H1 (cell line): ENCODE data around the gene RUFY4. TPM values are rescaled to one million over a fixed set of nuclear protein-coding genes. Genes with fewer than 3 reads are reported as not detected.

Experiments used
- CTCF ChIA-PET: fragments of 300-600 bp; sonication (Branson Sonifier 250); formaldehyde crosslinking; loops from one replicate; lab custom pipeline; 2021; ENCODE audit not compliant: partially characterized antibody; lab: Charles Lee
- POLR2A ChIA-PET: fragments of 300-600 bp; sonication (Branson Sonifier 250); formaldehyde crosslinking; loops from one replicate; lab custom pipeline; 2021; ENCODE audit warnings: inconsistent platforms; ENCODE audit not compliant: partially characterized antibody; lab: Charles Lee
- DNase-seq, 2 experiments: peaks; one replicate each; pipeline versions ENCODE4 v3.0.0 to v3.0.0-alpha.2; 2010 to 2022; ENCODE audit warnings: low spot score in 2 of 2, low read depth in 1 of 2, mixed read lengths in 1 of 2
- FAIRE-seq: peaks from 2 replicates; lab custom pipeline; 2011; peaks lifted over from hg19 to GRCh38; lab: Jason Lieb, UNC
- H2AFZ ChIP-seq: 2 replicates; pipeline ENCODE4 v1.8.1; 2012; ENCODE audit warnings: low read length, inconsistent platforms
- H2AK5ac ChIP-seq: 2 replicates; pipeline ENCODE4 v1.6.1; 2013; ENCODE audit warnings: low read depth, low read length
- H2BK120ac ChIP-seq: replicated peaks from 2 replicates; pipeline ENCODE3; 2013; ENCODE audit warnings: low read depth, low read length, inconsistent platforms
- H2BK12ac ChIP-seq: 2 replicates; pipeline ENCODE4 v1.6.1; 2013; ENCODE audit warnings: low read depth, low read length
- H2BK15ac ChIP-seq: 2 replicates; pipeline ENCODE4 v1.6.1; 2013; ENCODE audit warnings: low read length
- H2BK20ac ChIP-seq: 2 replicates; pipeline ENCODE4 v1.6.1; 2013; ENCODE audit warnings: low read length
- H2BK5ac ChIP-seq: 2 replicates; pipeline ENCODE4 v1.6.1; 2013; ENCODE audit warnings: low read depth, low read length
- H3K14ac ChIP-seq: 2 replicates; pipeline ENCODE4 v1.6.1; 2013; ENCODE audit warnings: inconsistent platforms; ENCODE audit not compliant: insufficient read length
- H3K18ac ChIP-seq: 2 replicates; pipeline ENCODE4 v1.6.1; 2013; ENCODE audit warnings: low read length; ENCODE audit errors: extremely low read depth
- H3K23ac ChIP-seq: 2 replicates; pipeline ENCODE4 v1.6.1; 2013; ENCODE audit warnings: inconsistent platforms; ENCODE audit not compliant: insufficient read length
- H3K23me2 ChIP-seq: 2 replicates; pipeline ENCODE4 v1.6.1; 2013; ENCODE audit warnings: low read depth, low read length
- H3K27ac ChIP-seq: 2 replicates; pipeline ENCODE4 v1.6.1; 2011; ENCODE audit warnings: low read depth, low read length, inconsistent platforms
- H3K27me3 ChIP-seq, 4 experiments: replicated peaks in 1 of 4; 1 replicate in 1 of 4; 2 replicates in 3 of 4; pipeline versions ENCODE4 v1.6.1 to v1.8.1; 2011 to 2013; ENCODE audit warnings: low read length in 3 of 4, mild to moderate bottlenecking in 3 of 4, inconsistent platforms in 2 of 4, mixed read lengths in 2 of 4, moderate library complexity in 1 of 4; ENCODE audit not compliant: control insufficient read depth in 3 of 4, insufficient read depth in 3 of 4; ENCODE audit errors: extremely low read depth in 1 of 4
- H3K36me3 ChIP-seq, 4 experiments: 2 replicates each; pipeline versions ENCODE4 v1.6.1 to v1.8.1; 2011 to 2013; ENCODE audit warnings: mild to moderate bottlenecking in 4 of 4, low read length in 3 of 4, moderate library complexity in 2 of 4, control low read depth in 1 of 4, inconsistent platforms in 1 of 4; ENCODE audit not compliant: insufficient read depth in 4 of 4, control insufficient read depth in 2 of 4
- H3K4ac ChIP-seq: replicated peaks from 2 replicates; pipeline ENCODE3; 2013; ENCODE audit warnings: low read length, low read depth, mixed read lengths, inconsistent platforms; ENCODE audit not compliant: insufficient read length
- H3K4me1 ChIP-seq, 4 experiments: replicated peaks in 1 of 4; 1 replicate in 1 of 4; 2 replicates in 3 of 4; pipeline versions ENCODE4 v1.6.1 to v1.8.1; 2011 to 2013; ENCODE audit warnings: low read length in 3 of 4, inconsistent platforms in 2 of 4, mixed read lengths in 1 of 4; ENCODE audit not compliant: insufficient read depth in 4 of 4, control insufficient read depth in 3 of 4
- H3K4me2 ChIP-seq, 2 experiments: 2 replicates each; pipeline versions ENCODE4 v1.6.1 to v1.8.1; 2011 to 2013; ENCODE audit warnings: low read depth in 2 of 2, low read length in 2 of 2, control low read depth in 1 of 2, inconsistent platforms in 1 of 2, mild to moderate bottlenecking in 1 of 2; ENCODE audit not compliant: insufficient read depth in 1 of 2
- H3K4me3 ChIP-seq, 4 experiments: fragments of 200-600, 300-600 bp in 1 of 4; sonication (generic), shearing (Covaris generic), sonication (Bioruptor Twin) in 1 of 4; 2 replicates each; pipeline versions ENCODE4 v1.5.1 to v1.8.1; 2011 to 2016; ENCODE audit warnings: low read length in 4 of 4, low read depth in 3 of 4, control low read depth in 2 of 4, inconsistent platforms in 2 of 4, mild to moderate bottlenecking in 2 of 4, mixed read lengths in 1 of 4, moderate library complexity in 1 of 4; ENCODE audit not compliant: insufficient read depth in 2 of 4; ENCODE audit errors: extremely low read depth in 1 of 4
- H3K56ac ChIP-seq: replicated peaks from 2 replicates; pipeline ENCODE3; 2013; ENCODE audit warnings: low read depth, mild to moderate bottlenecking, mixed read lengths, low read length, inconsistent platforms; ENCODE audit not compliant: insufficient read length
- H3K79me1 ChIP-seq: 2 replicates; pipeline ENCODE4 v1.6.1; 2013; ENCODE audit warnings: low read depth, low read length, control low read depth
- H3K79me2 ChIP-seq, 2 experiments: 2 replicates each; pipeline versions ENCODE4 v1.6.1 to v1.8.1; 2012 to 2013; ENCODE audit warnings: low read length in 2 of 2, mild to moderate bottlenecking in 2 of 2, inconsistent platforms in 1 of 2; ENCODE audit not compliant: insufficient read depth in 2 of 2, control insufficient read depth in 1 of 2
- H3K9ac ChIP-seq, 4 experiments: replicated peaks in 1 of 4; 1 replicate in 1 of 4; 2 replicates in 3 of 4; pipeline versions ENCODE4 v1.6.1 to v1.8.1; 2011 to 2013; ENCODE audit warnings: low read depth in 3 of 4, low read length in 3 of 4, control low read depth in 2 of 4, mild to moderate bottlenecking in 2 of 4, moderate library complexity in 2 of 4, inconsistent platforms in 1 of 4; ENCODE audit errors: extremely low read depth in 1 of 4
- H3K9me3 ChIP-seq, 2 experiments: 2 replicates each; pipeline versions ENCODE4 v1.6.1 to v1.8.1; 2012 to 2013; ENCODE audit warnings: mild to moderate bottlenecking in 2 of 2, moderate library complexity in 2 of 2, control low read depth in 1 of 2, inconsistent platforms in 1 of 2, low read depth in 1 of 2, low read length in 1 of 2, mixed read lengths in 1 of 2; ENCODE audit not compliant: insufficient read depth in 2 of 2
- H4K20me1 ChIP-seq, 2 experiments: replicated peaks in 1 of 2; 2 replicates each; pipeline versions ENCODE3 to v1.8.1; 2011 to 2013; ENCODE audit warnings: inconsistent platforms in 2 of 2, low read length in 2 of 2, mild to moderate bottlenecking in 1 of 2; ENCODE audit not compliant: insufficient read depth in 2 of 2, control insufficient read depth in 1 of 2
- H4K5ac ChIP-seq: 2 replicates; pipeline ENCODE4 v1.6.1; 2013; ENCODE audit warnings: low read length, low read depth, mixed read lengths, inconsistent platforms; ENCODE audit not compliant: insufficient read length
- H4K8ac ChIP-seq: 2 replicates; pipeline ENCODE4 v1.8.0; 2013; ENCODE audit warnings: mild to moderate bottlenecking, moderate library complexity, low read length, inconsistent platforms; ENCODE audit not compliant: insufficient read depth; ENCODE audit errors: extremely low read depth
- H4K91ac ChIP-seq: replicated peaks from 2 replicates; pipeline ENCODE3; 2013; ENCODE audit warnings: low read length, mixed read lengths, inconsistent platforms; ENCODE audit not compliant: insufficient read length
- KDM5A ChIP-seq: fragments of 200-600 bp; IDR thresholded peaks from 2 replicates; pipeline ENCODE4 v1.7.1; 2012; ENCODE audit warnings: mild to moderate bottlenecking, low read length, inconsistent platforms, mixed read lengths
- RAD21 ChIP-seq, 2 experiments: IDR thresholded peaks in 1 of 2; conservative IDR thresholded peaks in 1 of 2; 2 replicates each; pipeline ENCODE4 v1.6.1; 2011; ENCODE audit warnings: low read depth in 2 of 2, low read length in 2 of 2, improper control_type of control experiment in 1 of 2, inconsistent platforms in 1 of 2, mild to moderate bottlenecking in 1 of 2, moderate library complexity in 1 of 2
- SIX5 ChIP-seq: IDR thresholded peaks from 2 replicates; pipeline ENCODE4 v1.6.1; 2011; ENCODE audit warnings: mild to moderate bottlenecking, low read depth, low read length
- SP1 ChIP-seq: IDR thresholded peaks from 2 replicates; pipeline ENCODE4 v1.6.1; 2011; ENCODE audit warnings: low read depth, low read length
- TAF1 ChIP-seq: IDR thresholded peaks from 2 replicates; pipeline ENCODE4 v1.6.1; 2011; ENCODE audit warnings: mild to moderate bottlenecking, low read depth, low read length
- WGBS, 2 experiments: shearing (Covaris generic) in 1 of 2; methylation state at CpG; one replicate each; pipeline versions ENCODE4 v1.1.6 to v1.1.7; 2013 to 2015; ENCODE audit warnings: low lambda C conversion rate in 2 of 2, mixed read lengths in 2 of 2, inconsistent platforms in 1 of 2, low coverage in 1 of 2, missing lambda C conversion rate in 1 of 2; ENCODE audit not compliant: insufficient replicate concordance in 2 of 2, insufficient coverage in 1 of 2, insufficient read length in 1 of 2; ENCODE audit errors: extremely low coverage in 1 of 2, missing lambda C conversion rate in 1 of 2; 5-methylcytosine and 5-hydroxymethylcytosine counted together
- polyA plus RNA-seq, 7 experiments: library from polyadenylated mRNA; depleted of rRNA in 3 of 7; stranded (reverse) in 5 of 7; unstranded in 2 of 7; fragments of >200 nt in 5 of 7; fragments of 200-250 nt in 2 of 7; gene quantifications; 1 replicate in 5 of 7; 2 replicates in 1 of 7; 4 replicates in 1 of 7; pipeline versions ENCODE4 v1.2.1 to v1.2.3, GENCODE V29; 2011 to 2013; ENCODE audit warnings: missing spikeins in 2 of 7, mixed read lengths in 2 of 7
- total RNA-seq: library from RNA; stranded (reverse); fragmentation: NEBNext Ultra II Directional; extraction: Animal tissue kit (Norgen Biotek cat#: 25700); gene quantifications from 2 replicates; pipeline ENCODE4 v1.2.1, GENCODE V29; 2021
- TF ChIP-seq, protein P1 (sequence below), 3 experiments: IDR thresholded peaks; 1 replicate in 2 of 3; 2 replicates in 1 of 3; pipeline versions ENCODE4 v1.5.1 to v1.6.1; 2011; ENCODE audit warnings: low read length in 3 of 3, mild to moderate bottlenecking in 3 of 3, inconsistent platforms in 2 of 3, low read depth in 1 of 3, moderate library complexity in 1 of 3; ENCODE audit not compliant: insufficient read depth in 1 of 3; ENCODE audit errors: control extremely low read depth in 1 of 3
- TF ChIP-seq, protein P2 (sequence below): IDR thresholded peaks from 2 replicates; pipeline ENCODE4 v1.6.1; 2012; ENCODE audit warnings: low read length, inconsistent platforms

The RUFY4 gene
- total and polyA plus RNA-seq, 2 of the 8 experiments (the other 6 are each of a cell fraction or from before 2014, with no cell fraction given), result 0.32 to 0.38 TPM

DNA sequence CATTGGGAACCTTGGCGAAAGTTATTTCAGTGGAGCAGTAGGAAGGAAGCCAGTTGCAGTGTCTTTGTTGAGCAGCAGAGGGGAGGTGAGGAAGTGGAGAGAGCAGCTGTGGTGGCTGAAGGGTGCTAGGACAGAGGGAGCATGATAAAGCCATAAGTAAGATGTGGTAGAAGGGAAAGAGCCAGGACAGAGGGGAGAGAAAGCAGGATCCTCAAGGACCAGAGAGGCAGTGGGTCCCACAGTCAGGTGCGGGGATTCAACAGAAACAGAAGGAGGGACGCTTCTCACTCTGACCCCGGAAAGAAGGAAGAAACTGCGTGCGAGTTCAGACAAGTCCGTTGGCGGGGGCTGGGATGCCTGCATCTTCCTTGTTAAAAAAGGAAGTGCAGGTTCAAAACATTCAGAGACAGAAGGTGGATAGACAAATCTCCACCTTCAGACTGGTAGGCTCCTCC lies 56.6 kb downstream of the RUFY4 start, which contains the start of gene CXCR2:
Gene CXCR2 (plus strand): TSS at position 403 of the 455 bp plus-strand sequence. CDS start 8,774 bp downstream, outside the sequence.
- H4K20me1 ChIP-seq, result no peaks in the 10 kb centered on the region
- no peaks in the 10 kb centered on the region for H3K36me3 ChIP-seq
- TF ChIP-seq, protein P1, sequence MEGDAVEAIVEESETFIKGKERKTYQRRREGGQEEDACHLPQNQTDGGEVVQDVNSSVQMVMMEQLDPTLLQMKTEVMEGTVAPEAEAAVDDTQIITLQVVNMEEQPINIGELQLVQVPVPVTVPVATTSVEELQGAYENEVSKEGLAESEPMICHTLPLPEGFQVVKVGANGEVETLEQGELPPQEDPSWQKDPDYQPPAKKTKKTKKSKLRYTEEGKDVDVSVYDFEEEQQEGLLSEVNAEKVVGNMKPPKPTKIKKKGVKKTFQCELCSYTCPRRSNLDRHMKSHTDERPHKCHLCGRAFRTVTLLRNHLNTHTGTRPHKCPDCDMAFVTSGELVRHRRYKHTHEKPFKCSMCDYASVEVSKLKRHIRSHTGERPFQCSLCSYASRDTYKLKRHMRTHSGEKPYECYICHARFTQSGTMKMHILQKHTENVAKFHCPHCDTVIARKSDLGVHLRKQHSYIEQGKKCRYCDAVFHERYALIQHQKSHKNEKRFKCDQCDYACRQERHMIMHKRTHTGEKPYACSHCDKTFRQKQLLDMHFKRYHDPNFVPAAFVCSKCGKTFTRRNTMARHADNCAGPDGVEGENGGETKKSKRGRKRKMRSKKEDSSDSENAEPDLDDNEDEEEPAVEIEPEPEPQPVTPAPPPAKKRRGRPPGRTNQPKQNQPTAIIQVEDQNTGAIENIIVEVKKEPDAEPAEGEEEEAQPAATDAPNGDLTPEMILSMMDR (IDR thresholded peaks at IDR 0.05; ENCODE audit: control extremely low read depth in 1 of 3, insufficient read depth in 1 of 3, low read depth in 1 of 3, low read length in 3 of 3), result peak in 2 of 3 experiments; percentile 7 to 8; a peak in 2 of 4 replicates
- TF ChIP-seq TAF1 (no peak), RAD21 (IDR thresholded peaks at IDR 0.05 in 1 of 2, conservative IDR thresholded peaks at IDR 0.05 in 1 of 2; ENCODE audit: low read depth in 2 of 2, low read length in 2 of 2) (no peak), SIX5 (no peak), KDM5A (no peak), SP1 (no peak)
- TF ChIP-seq, protein P2, sequence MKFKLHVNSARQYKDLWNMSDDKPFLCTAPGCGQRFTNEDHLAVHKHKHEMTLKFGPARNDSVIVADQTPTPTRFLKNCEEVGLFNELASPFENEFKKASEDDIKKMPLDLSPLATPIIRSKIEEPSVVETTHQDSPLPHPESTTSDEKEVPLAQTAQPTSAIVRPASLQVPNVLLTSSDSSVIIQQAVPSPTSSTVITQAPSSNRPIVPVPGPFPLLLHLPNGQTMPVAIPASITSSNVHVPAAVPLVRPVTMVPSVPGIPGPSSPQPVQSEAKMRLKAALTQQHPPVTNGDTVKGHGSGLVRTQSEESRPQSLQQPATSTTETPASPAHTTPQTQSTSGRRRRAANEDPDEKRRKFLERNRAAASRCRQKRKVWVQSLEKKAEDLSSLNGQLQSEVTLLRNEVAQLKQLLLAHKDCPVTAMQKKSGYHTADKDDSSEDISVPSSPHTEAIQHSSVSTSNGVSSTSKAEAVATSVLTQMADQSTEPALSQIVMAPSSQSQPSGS, result no peak
- 0 out of 2 replicates have a peak within 1 kb of the TSS, but pooled peaks have one; percentile 39 for H2AK5ac ChIP-seq
- DNase-seq, result no peak
- H3K4me2 ChIP-seq, result peak within 1 kb of the TSS in 1 of 2 experiments; percentile 39; a peak in 1 of 4 replicates
- CTCF ChIA-PET, result interaction anchor here (1.7 to 2.0 kb wide), 3 partner anchors 12 to 32 kb away, joined by 5 to 7 read pairs (median 5); no protein-coding TSS in a partner anchor
- peak within 1 kb of the TSS; percentile 84 for H2BK5ac ChIP-seq
- no peak within 1 kb of the TSS for H4K91ac ChIP-seq
- H2AFZ ChIP-seq, result peak within 1 kb of the TSS; percentile 83
- H3K4me3 ChIP-seq, result no peak within 1 kb of the TSS
- POLR2A ChIA-PET, result interaction anchor here (2.3 kb wide), 1 partner anchor 14 kb away, joined by 5 read pairs; no protein-coding TSS in a partner anchor
- FAIRE-seq, result no peak
- H2BK12ac ChIP-seq, result peak within 1 kb of the TSS; percentile 87
- peak within 1 kb of the TSS; percentile 19 for H2BK120ac ChIP-seq
- no peak within 1 kb of the TSS for H3K4ac ChIP-seq
- H3K4me1 ChIP-seq, result peaks cover 0 to 13% (median 6%) of the 10 kb centered on the region in 4 experiments; a peak in 2 of 7 replicates
- no peaks in the 10 kb centered on the region for H3K23me2 ChIP-seq
- 92% methylated on average over 8 of the region's 8 CpGs; no CpG with 5 or more reads in 1 of the 2 experiments for WGBS, 2 experiments
- H3K79me2 ChIP-seq, result no peaks in the 10 kb centered on the region
- no peak within 1 kb of the TSS for H4K8ac ChIP-seq
- H3K9me3 ChIP-seq, result no peaks in the 10 kb centered on the region
- 0 out of 7 replicates have a peak, but pooled peaks cover 0 to 2% (median 0%) of the 10 kb centered on the region in 4 experiments for H3K27me3 ChIP-seq
- H3K14ac ChIP-seq, result no peak within 1 kb of the TSS
- H3K27ac ChIP-seq, result no peak within 1 kb of the TSS
- H3K79me1 ChIP-seq, result no peaks in the 10 kb centered on the region
- H3K56ac ChIP-seq, result no peak within 1 kb of the TSS
- H2BK20ac ChIP-seq, result peak within 1 kb of the TSS; percentile 34
- H3K18ac ChIP-seq, result no peak within 1 kb of the TSS; the same call in none of the 2 replicates
- H3K23ac ChIP-seq, result no peak within 1 kb of the TSS
- no peak within 1 kb of the TSS for H4K5ac ChIP-seq
- 0 out of 2 replicates have a peak within 1 kb of the TSS, but pooled peaks have one; percentile 61 for H2BK15ac ChIP-seq
- no peak within 1 kb of the TSS for H3K9ac ChIP-seq
